ENCODE data around the gene CCM2L. TPM values are rescaled to one million over a fixed set of nuclear protein-coding genes. Genes with fewer than 3 reads are reported as not detected.

CCM2L gene
- total and polyA plus RNA-seq, 2 donors (not counting 1 experiment from before 2014, with no cell fraction given), result not detected

DNA sequence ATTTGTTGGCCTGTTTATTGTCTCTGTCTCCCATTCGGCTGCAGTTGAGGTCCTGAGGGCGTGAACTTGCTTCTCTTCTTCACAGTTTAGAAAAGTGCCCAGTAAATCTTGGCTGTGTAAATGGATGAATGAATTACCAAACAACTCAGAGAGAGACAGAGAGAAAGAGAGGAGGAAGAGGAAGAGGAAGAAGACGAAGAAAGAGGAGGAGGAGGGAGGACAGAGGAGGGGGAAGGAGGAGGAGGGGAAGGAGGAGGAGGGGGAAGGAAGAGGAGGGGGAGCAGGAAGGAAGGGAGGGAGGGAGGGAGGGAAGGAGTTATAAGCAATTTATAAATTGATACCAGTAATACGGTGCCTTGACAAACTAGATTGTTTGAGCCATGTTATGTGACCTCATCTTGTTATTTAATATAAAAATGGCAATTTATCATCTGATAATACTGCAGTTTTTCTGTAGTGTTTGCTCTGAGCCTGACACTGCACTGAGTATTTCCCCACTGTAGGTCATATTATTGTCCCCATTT, 60.5 kb downstream of the CCM2L start:
- H3K4me3 ChIP-seq (ENCODE audit: control extremely low read depth in 1 of 5, extremely low read depth in 1 of 5, insufficient read depth in 1 of 5, low read depth in 2 of 5, low read length in 4 of 5), result no peak overlapping the region
- WGBS (ENCODE audit: insufficient coverage), result 65% methylated on average over 3 of the region's 4 CpGs
- CTCF ChIA-PET, result no interaction called here
- H3K4me1 ChIP-seq (ENCODE audit: control insufficient read depth in 2 of 2, insufficient read depth in 2 of 2, low read length in 2 of 2), result peaks cover 13 to 27% of the 10 kb centered on the region in 2 donors
- H2AFZ ChIP-seq (ENCODE audit: insufficient read depth, low read depth, low read length, poor library complexity, severe bottlenecking), result no peak overlapping the region
- no peaks in the 10 kb centered on the region for H3K27me3 Mint-ChIP-seq
- no peaks in the 10 kb centered on the region for H3K27me3 ChIP-seq (replicated peaks in 1 of 4; ENCODE audit: control extremely low read depth in 1 of 4, control insufficient read depth in 3 of 4, insufficient read depth in 4 of 4, low read length in 3 of 4)
- POLR2A ChIA-PET, result no interaction called here
- H3K9ac ChIP-seq (ENCODE audit: low read length), result no peak overlapping the region
- no peak for ATAC-seq (ENCODE audit: low read depth)
- no peak overlapping the region for H3K4me2 ChIP-seq (replicated peaks; ENCODE audit: low read depth, low read length, poor library complexity, severe bottlenecking)
- no peak for DNase-seq
- peaks cover 4 to 36% of the 10 kb centered on the region in 2 experiments for H3K36me3 ChIP-seq (replicated peaks in 1 of 2; ENCODE audit: control extremely low read depth in 1 of 2, control insufficient read depth in 1 of 2, extremely low read depth in 1 of 2, insufficient read depth in 2 of 2, low read length in 1 of 2)
- no peak overlapping the region for H3K27ac Mint-ChIP-seq
- H3K9me3 Mint-ChIP-seq (ENCODE audit: insufficient read depth), result no peaks in the 10 kb centered on the region
- no peak overlapping the region for H3K4me3 Mint-ChIP-seq
- H3K27ac ChIP-seq (ENCODE audit: low read length in 2 of 2), result peak overlapping the region in 1 of 2 donors; percentile 34
- H3K4me1 Mint-ChIP-seq, result peaks cover 34% of the 10 kb centered on the region
- intact Hi-C loops (cut with micrococcal nuclease), result no loop called here
- peaks cover 9% of the 10 kb centered on the region for H3K79me2 ChIP-seq (ENCODE audit: control insufficient read depth, insufficient read depth, low read length)
- no peaks in the 10 kb centered on the region for H4K20me1 ChIP-seq (ENCODE audit: control insufficient read depth, insufficient read depth, low read length, poor library complexity, severe bottlenecking)
- no peaks in the 10 kb centered on the region for H3K9me3 ChIP-seq (ENCODE audit: control extremely low read depth in 1 of 3, control insufficient read depth in 2 of 3, insufficient read depth in 1 of 3, low read length in 2 of 3)
- no peak for TF ChIP-seq EZH2 (IDR thresholded peaks at IDR 0.05; ENCODE audit: borderline replicate concordance, insufficient read depth, low read depth, low read length, poor library complexity, severe bottlenecking)
- TF ChIP-seq, protein P1, sequence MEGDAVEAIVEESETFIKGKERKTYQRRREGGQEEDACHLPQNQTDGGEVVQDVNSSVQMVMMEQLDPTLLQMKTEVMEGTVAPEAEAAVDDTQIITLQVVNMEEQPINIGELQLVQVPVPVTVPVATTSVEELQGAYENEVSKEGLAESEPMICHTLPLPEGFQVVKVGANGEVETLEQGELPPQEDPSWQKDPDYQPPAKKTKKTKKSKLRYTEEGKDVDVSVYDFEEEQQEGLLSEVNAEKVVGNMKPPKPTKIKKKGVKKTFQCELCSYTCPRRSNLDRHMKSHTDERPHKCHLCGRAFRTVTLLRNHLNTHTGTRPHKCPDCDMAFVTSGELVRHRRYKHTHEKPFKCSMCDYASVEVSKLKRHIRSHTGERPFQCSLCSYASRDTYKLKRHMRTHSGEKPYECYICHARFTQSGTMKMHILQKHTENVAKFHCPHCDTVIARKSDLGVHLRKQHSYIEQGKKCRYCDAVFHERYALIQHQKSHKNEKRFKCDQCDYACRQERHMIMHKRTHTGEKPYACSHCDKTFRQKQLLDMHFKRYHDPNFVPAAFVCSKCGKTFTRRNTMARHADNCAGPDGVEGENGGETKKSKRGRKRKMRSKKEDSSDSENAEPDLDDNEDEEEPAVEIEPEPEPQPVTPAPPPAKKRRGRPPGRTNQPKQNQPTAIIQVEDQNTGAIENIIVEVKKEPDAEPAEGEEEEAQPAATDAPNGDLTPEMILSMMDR (IDR thresholded peaks at IDR 0.05), result no peak

DNA sequence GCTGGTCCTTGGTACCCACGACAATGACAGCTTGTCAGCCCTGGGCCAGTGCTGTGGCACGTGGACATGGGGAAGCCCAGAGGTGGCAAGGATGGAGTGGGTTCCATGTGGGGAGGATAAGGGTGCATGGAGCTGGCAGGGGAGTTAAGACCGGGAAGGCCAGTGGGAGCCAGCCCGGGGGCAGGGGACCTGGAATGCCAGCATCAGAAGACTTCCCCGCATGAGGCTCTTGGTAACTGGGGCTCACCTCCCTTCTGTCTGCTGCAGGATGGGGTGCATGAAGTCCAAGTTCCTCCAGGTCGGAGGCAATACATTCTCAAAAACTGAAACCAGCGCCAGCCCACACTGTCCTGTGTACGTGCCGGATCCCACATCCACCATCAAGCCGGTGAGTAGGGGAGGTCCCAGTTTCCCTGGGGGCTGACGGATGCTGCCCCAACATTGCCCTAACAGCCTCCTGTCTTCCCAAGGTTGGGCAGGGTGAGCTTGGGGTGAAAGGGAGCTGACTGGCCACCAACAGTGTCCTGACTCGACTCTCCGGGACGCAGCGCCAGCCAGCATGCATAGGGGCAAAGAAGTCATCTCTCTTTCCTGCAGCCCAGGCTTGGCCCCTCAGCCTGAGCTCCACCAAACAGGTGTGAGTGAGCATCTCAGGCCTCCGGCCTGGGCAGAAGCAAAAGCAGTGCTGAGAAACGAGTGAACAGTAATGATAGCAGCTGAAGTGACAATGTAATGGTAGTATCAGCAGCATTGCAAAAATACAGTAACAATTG, 61.3 kb downstream of the CCM2L start:
- H3K4me1 ChIP-seq (ENCODE audit: control insufficient read depth in 2 of 2, insufficient read depth in 2 of 2, low read length in 2 of 2), result peaks cover 13 to 27% of the 10 kb centered on the region in 2 donors
- H2AFZ ChIP-seq (ENCODE audit: insufficient read depth, low read depth, low read length, poor library complexity, severe bottlenecking), result no peak overlapping the region
- Mint-ChIP-seq H3K4me3 (no peak overlapping the region), H3K27me3 (no peaks in the 10 kb centered on the region), H3K4me1 (peaks cover 30% of the 10 kb centered on the region), H3K9me3 (ENCODE audit: insufficient read depth) (no peaks in the 10 kb centered on the region), H3K27ac (no peak overlapping the region)
- no peaks in the 10 kb centered on the region for H3K27me3 ChIP-seq (replicated peaks in 1 of 4; ENCODE audit: control extremely low read depth in 1 of 4, control insufficient read depth in 3 of 4, insufficient read depth in 4 of 4, low read length in 3 of 4)
- no peak for DNase-seq
- no peak overlapping the region for H3K9ac ChIP-seq (ENCODE audit: low read length)
- no peak overlapping the region for H3K4me3 ChIP-seq (ENCODE audit: control extremely low read depth in 1 of 5, extremely low read depth in 1 of 5, insufficient read depth in 1 of 5, low read depth in 2 of 5, low read length in 4 of 5)
- TF ChIP-seq, protein P1 (IDR thresholded peaks at IDR 0.05), result no peak
- TF ChIP-seq EZH2 (IDR thresholded peaks at IDR 0.05; ENCODE audit: borderline replicate concordance, insufficient read depth, low read depth, low read length, poor library complexity, severe bottlenecking), result no peak
- peaks cover 5% of the 10 kb centered on the region for H3K79me2 ChIP-seq (ENCODE audit: control insufficient read depth, insufficient read depth, low read length)
- intact Hi-C loops (cut with micrococcal nuclease), result no loop called here
- ChIA-PET CTCF (interaction anchor here (1.2 to 1.3 kb wide), 2 partner anchors 38 to 42 kb away, joined by 3 to 4 read pairs; no protein-coding TSS in a partner anchor), POLR2A (no interaction called here)
- H3K27ac ChIP-seq (ENCODE audit: low read length in 2 of 2), result no peak overlapping the region
- no peak for ATAC-seq (ENCODE audit: low read depth)
- H3K36me3 ChIP-seq (replicated peaks in 1 of 2; ENCODE audit: control extremely low read depth in 1 of 2, control insufficient read depth in 1 of 2, extremely low read depth in 1 of 2, insufficient read depth in 2 of 2, low read length in 1 of 2), result peaks cover 4 to 41% of the 10 kb centered on the region in 2 experiments
- 99% methylated on average over 15 of the region's 17 CpGs for WGBS (ENCODE audit: insufficient coverage)
- H3K9me3 ChIP-seq (ENCODE audit: control extremely low read depth in 1 of 3, control insufficient read depth in 2 of 3, insufficient read depth in 1 of 3, low read length in 2 of 3), result no peaks in the 10 kb centered on the region
- no peak overlapping the region for H3K4me2 ChIP-seq (replicated peaks; ENCODE audit: low read depth, low read length, poor library complexity, severe bottlenecking)
- no peaks in the 10 kb centered on the region for H4K20me1 ChIP-seq (ENCODE audit: control insufficient read depth, insufficient read depth, low read length, poor library complexity, severe bottlenecking)
